Keratinocyte (primary cell): ENCODE results near the gene MED12L. TPM values are rescaled to one million over a fixed set of nuclear protein-coding genes. Genes with fewer than 3 reads are reported as not detected.

ENCODE experiments used
- DNase-seq: peaks from one replicate; pipeline ENCODE4 v3.0.0-alpha.2; 2011; ENCODE audit warnings: low read depth, missing footprints, low spot score
- FAIRE-seq: peaks from 2 replicates; lab custom pipeline; 2011; peaks lifted over from hg19 to GRCh38; lab: Jason Lieb, UNC
- H2AFZ ChIP-seq: 2 replicates; pipeline ENCODE4 v1.6.0; 2012; ENCODE audit warnings: low read length, control low read depth, inconsistent platforms; ENCODE audit not compliant: control insufficient read depth
- H3K27ac ChIP-seq: 2 replicates; pipeline ENCODE4 v1.5.1; 2011; ENCODE audit warnings: low read length; ENCODE audit not compliant: control insufficient read depth, insufficient read depth
- H3K27me3 ChIP-seq: 3 replicates; pipeline ENCODE4 v1.6.0; 2011; ENCODE audit warnings: low read length; ENCODE audit not compliant: control insufficient read depth, insufficient read depth; ENCODE audit errors: extremely low read depth
- H3K36me3 ChIP-seq, 2 experiments: 2 replicates in 1 of 2; 3 replicates in 1 of 2; pipeline ENCODE4 v1.5.1; 2011; ENCODE audit warnings: low read length in 2 of 2, mild to moderate bottlenecking in 1 of 2; ENCODE audit not compliant: control insufficient read depth in 2 of 2, insufficient read depth in 2 of 2; ENCODE audit errors: extremely low read depth in 1 of 2
- H3K4me1 ChIP-seq: 3 replicates; pipeline ENCODE4 v1.5.1; 2011; ENCODE audit warnings: low read length; ENCODE audit not compliant: control insufficient read depth, insufficient read depth; ENCODE audit errors: extremely low read depth
- H3K4me2 ChIP-seq: 3 replicates; pipeline ENCODE4 v1.6.0; 2011; ENCODE audit warnings: low read depth, low read length; ENCODE audit not compliant: control insufficient read depth, insufficient read depth; ENCODE audit errors: extremely low read depth
- H3K4me3 ChIP-seq, 3 experiments: fragments of 200-600 bp in 1 of 3; sonication (generic) in 1 of 3; 2 replicates in 2 of 3; 3 replicates in 1 of 3; pipeline ENCODE4 v1.5.1; 2011 to 2016; ENCODE audit warnings: low read length in 3 of 3, mild to moderate bottlenecking in 3 of 3, control low read depth in 2 of 3, inconsistent platforms in 1 of 3, low read depth in 1 of 3, mixed read lengths in 1 of 3, mixed run types in 1 of 3, moderate library complexity in 1 of 3; ENCODE audit not compliant: control insufficient read depth in 2 of 3, insufficient read depth in 2 of 3; ENCODE audit errors: extremely low read depth in 1 of 3
- H3K79me2 ChIP-seq: 2 replicates; pipeline ENCODE4 v1.6.0; 2012; ENCODE audit warnings: low read length; ENCODE audit not compliant: control insufficient read depth, insufficient read depth
- H3K9ac ChIP-seq: 3 replicates; pipeline ENCODE4 v1.6.0; 2011; ENCODE audit warnings: low read length; ENCODE audit not compliant: control insufficient read depth, insufficient read depth; ENCODE audit errors: extremely low read depth
- H3K9me1 ChIP-seq: 3 replicates; pipeline ENCODE4 v1.6.0; 2011; ENCODE audit warnings: low read length; ENCODE audit not compliant: control insufficient read depth, insufficient read depth; ENCODE audit errors: extremely low read depth
- H3K9me3 ChIP-seq: 2 replicates; pipeline ENCODE4 v1.5.1; 2012; ENCODE audit warnings: low read depth, low read length; ENCODE audit not compliant: control insufficient read depth
- H4K20me1 ChIP-seq: 3 replicates; pipeline ENCODE4 v1.6.0; 2011; ENCODE audit warnings: low read length; ENCODE audit not compliant: control insufficient read depth, insufficient read depth; ENCODE audit errors: extremely low read depth
- EZH2 ChIP-seq: IDR thresholded peaks from one replicate; pipeline ENCODE4 v1.6.1; 2012; ENCODE audit warnings: inconsistent platforms, mild to moderate bottlenecking, low read length, moderate library complexity
- dilution Hi-C: fragments of 300-500 bp; cut with MboI; formaldehyde crosslinking; loops from one replicate; pipeline ENCODE4 v1.7.0; 2020; ENCODE audit warnings: low sequenced_read_pairs; ENCODE audit not compliant: extremely low pct_ligation_motif_present
- polyA plus RNA-seq, 5 experiments: library from polyadenylated mRNA; depleted of rRNA in 3 of 5; stranded (reverse) in 3 of 5; stranded (forward) in 1 of 5; unstranded in 1 of 5; fragments of >200 nt; gene quantifications; 1 replicate in 1 of 5; 2 replicates in 3 of 5; 3 replicates in 1 of 5; pipeline versions ENCODE4 v1.2.1 to v1.2.3, GENCODE V29; 2011 to 2012; ENCODE audit warnings: missing spikeins in 2 of 5, low read depth in 1 of 5, low replicate concordance in 1 of 5
- TF ChIP-seq, protein P1 (sequence below), 3 experiments: IDR thresholded peaks in 1 of 3; conservative IDR thresholded peaks in 1 of 3; optimal IDR thresholded peaks in 1 of 3; 2 replicates in 2 of 3; 3 replicates in 1 of 3; pipeline versions ENCODE3 to v1.5.1; 2011; ENCODE audit warnings: low read length in 3 of 3, mild to moderate bottlenecking in 3 of 3, moderate library complexity in 2 of 3, control low read depth in 1 of 3, inconsistent platforms in 1 of 3; ENCODE audit not compliant: insufficient read depth in 2 of 3; ENCODE audit errors: extremely low read depth in 1 of 3

The MED12L gene
- polyA plus RNA-seq, 1 donor (not counting 4 experiments of a cell fraction or from before 2014, with no cell fraction given): 0.04 TPM

DNA sequence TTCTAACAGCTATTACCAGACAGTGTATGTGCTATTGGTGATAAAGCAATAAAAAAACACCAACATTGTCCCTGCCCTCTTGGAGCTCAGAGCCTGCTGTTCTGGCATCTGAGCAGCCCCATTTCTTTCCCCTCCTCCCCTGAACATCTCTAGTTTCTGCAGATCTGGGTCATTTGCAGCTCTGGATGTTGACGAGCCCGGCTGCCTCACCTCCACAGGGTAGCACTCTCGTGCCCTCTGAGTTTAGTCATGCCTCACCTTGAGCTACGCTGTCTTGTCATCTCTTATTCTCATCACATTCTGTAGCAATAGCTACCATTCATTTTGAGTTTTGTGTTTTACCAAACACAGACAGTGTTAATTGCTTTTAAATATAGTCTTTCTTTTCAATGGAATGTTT lies 147.5 kb downstream of the MED12L start:
- no peak overlapping the region for H3K9ac ChIP-seq
- no peak for DNase-seq
- H4K20me1 ChIP-seq: no peaks in the 10 kb centered on the region
- no peak for FAIRE-seq
- H2AFZ ChIP-seq: no peak overlapping the region
- H3K36me3 ChIP-seq: no peaks in the 10 kb centered on the region
- no peak overlapping the region for H3K27ac ChIP-seq
- H3K27me3 ChIP-seq: no peaks in the 10 kb centered on the region
- no peaks in the 10 kb centered on the region for H3K9me1 ChIP-seq
- dilution Hi-C loops: no loop called here
- peaks cover 11% of the 10 kb centered on the region for H3K4me1 ChIP-seq
- H3K79me2 ChIP-seq: no peaks in the 10 kb centered on the region
- TF ChIP-seq, protein P1, sequence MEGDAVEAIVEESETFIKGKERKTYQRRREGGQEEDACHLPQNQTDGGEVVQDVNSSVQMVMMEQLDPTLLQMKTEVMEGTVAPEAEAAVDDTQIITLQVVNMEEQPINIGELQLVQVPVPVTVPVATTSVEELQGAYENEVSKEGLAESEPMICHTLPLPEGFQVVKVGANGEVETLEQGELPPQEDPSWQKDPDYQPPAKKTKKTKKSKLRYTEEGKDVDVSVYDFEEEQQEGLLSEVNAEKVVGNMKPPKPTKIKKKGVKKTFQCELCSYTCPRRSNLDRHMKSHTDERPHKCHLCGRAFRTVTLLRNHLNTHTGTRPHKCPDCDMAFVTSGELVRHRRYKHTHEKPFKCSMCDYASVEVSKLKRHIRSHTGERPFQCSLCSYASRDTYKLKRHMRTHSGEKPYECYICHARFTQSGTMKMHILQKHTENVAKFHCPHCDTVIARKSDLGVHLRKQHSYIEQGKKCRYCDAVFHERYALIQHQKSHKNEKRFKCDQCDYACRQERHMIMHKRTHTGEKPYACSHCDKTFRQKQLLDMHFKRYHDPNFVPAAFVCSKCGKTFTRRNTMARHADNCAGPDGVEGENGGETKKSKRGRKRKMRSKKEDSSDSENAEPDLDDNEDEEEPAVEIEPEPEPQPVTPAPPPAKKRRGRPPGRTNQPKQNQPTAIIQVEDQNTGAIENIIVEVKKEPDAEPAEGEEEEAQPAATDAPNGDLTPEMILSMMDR (optimal IDR thresholded peaks at IDR 0.05 in 1 of 3, IDR thresholded peaks at IDR 0.05 in 1 of 3, conservative IDR thresholded peaks at IDR 0.05 in 1 of 3; ENCODE audit: extremely low read depth in 1 of 3, insufficient read depth in 2 of 3, low read length in 3 of 3): no peak
- no peak for TF ChIP-seq EZH2
- no peak overlapping the region for H3K4me3 ChIP-seq
- no peak overlapping the region for H3K4me2 ChIP-seq
- H3K9me3 ChIP-seq: no peaks in the 10 kb centered on the region

GRCh38 chr3:151234825-151235224 lies 149.4 kb downstream of the MED12L start:
- no peaks in the 10 kb centered on the region for H3K9me1 ChIP-seq
- no peaks in the 10 kb centered on the region for H3K9me3 ChIP-seq
- dilution Hi-C loops: no loop called here
- no peaks in the 10 kb centered on the region for H4K20me1 ChIP-seq
- no peak overlapping the region for H3K9ac ChIP-seq
- no peaks in the 10 kb centered on the region for H3K4me1 ChIP-seq
- no peaks in the 10 kb centered on the region for H3K79me2 ChIP-seq
- H2AFZ ChIP-seq: no peak overlapping the region
- FAIRE-seq: no peak
- TF ChIP-seq, protein P1 (optimal IDR thresholded peaks at IDR 0.05 in 1 of 3, IDR thresholded peaks at IDR 0.05 in 1 of 3, conservative IDR thresholded peaks at IDR 0.05 in 1 of 3; ENCODE audit: extremely low read depth in 1 of 3, insufficient read depth in 2 of 3, low read length in 3 of 3): no peak
- TF ChIP-seq EZH2: no peak
- no peaks in the 10 kb centered on the region for H3K27me3 ChIP-seq
- no peaks in the 10 kb centered on the region for H3K36me3 ChIP-seq
- no peak overlapping the region for H3K4me2 ChIP-seq
- no peak overlapping the region for H3K27ac ChIP-seq
- no peak overlapping the region for H3K4me3 ChIP-seq
- no peak for DNase-seq
